Inflammatory macrophage treated with lipopolysaccharide for 4 hours (primary cell): ENCODE results near the gene NT5M.

Experiments
- DNase-seq: peaks from one replicate; pipeline ENCODE4 v3.0.0-alpha.2; 2020

The NT5M gene

DNA sequence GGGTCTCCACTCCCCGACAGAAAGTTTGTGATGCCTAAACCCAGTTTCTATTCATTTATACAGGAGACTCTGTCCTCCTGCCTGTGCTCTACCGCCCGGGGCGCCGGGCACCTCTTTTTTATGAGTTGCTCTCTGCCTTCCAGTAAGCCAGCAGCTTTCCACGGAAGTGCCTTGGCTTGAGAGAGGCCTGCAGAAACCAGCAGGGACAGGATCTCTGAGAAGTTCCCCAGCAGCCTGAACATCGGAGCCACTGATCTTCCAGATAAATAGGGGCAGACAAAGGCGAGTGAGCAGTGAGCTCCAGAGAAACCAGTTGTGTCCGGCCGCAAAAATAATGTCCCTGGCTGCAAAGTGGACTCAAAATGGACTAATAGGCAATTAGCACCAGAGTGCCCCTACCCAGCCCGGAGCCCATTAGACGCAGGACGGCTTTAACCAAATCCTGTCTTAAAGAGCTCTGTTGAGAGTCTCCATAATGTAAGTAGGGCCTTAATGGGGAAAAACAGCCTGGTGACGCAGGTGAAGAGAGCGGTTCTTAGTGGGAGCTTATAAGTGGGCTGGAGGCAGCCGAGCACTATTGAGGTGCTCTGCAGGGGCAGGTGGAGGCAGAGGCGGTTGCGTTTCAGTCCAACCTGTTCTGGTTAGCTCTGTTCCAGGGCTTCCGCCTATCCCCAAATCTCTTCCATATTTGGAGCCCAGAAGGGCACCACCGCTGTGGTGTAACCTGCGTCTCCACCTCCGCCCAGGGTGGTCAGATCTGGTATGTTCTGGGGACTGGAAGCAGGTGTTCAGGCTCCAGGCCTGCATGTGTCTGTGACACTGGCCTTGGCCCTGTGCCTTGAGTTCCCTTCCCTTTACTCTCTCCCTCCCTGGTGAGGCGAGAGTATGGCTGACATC is 74.1 kb downstream of the NT5M start:
- DNase-seq: no peak

GRCh38 chr17:17379197-17379991 is 76.2 kb downstream of the NT5M start:
- DNase-seq: peak; percentile 76

GRCh38 chr17:17380145-17380925 is 77.2 kb downstream of the NT5M start:
- DNase-seq: no peak

DNA sequence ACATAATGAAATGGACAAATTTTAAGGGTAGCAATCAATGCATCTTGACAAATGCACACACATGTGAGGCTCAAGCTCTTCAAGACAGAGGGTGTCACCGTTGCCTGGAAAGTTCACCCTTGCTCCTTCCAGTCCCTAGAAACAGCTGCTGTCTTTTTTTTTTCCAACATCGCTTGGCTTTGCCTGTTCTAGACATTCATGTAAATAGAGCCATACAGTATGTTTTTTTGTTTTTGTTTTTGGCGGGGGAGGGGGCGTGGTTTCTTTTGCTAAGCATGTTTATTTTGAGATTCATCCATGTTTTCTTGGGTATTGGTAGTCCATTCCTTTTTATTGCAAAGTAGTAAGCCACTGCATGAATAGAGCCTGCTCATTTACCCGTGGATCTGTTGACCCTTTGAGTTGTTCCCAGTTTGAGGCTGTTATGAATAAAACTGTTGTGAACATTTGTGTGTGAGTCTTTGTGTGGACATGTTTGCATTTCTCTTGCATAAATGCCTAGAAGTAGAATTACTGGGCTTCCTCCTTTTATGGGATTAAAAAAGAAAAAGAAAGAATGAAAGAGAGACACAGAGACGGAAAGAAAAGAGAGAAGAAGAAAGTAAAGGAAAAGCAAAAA is 78.4 kb downstream of the NT5M start:
- no peak for DNase-seq

DNA sequence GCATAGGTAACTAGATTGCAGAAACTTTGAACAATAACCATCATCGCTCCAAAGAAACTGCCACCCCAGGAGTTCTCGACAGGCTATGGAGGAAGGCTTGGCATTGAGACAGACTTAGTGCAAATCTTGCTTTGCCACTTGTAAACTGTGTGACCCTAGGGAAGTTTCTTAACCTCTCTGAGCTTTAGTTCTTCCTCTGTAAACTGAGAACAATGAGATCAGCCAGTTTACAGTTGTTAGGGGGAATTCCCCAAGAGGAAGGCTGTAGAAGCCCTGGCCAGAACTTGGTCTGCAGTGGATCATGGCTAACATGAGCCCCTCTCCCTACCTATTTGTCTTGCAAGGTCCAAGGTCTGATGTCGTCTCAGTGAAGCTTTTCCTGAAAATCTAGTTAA is 78.9 kb downstream of the NT5M start:
- peak; percentile 66 for DNase-seq

DNA sequence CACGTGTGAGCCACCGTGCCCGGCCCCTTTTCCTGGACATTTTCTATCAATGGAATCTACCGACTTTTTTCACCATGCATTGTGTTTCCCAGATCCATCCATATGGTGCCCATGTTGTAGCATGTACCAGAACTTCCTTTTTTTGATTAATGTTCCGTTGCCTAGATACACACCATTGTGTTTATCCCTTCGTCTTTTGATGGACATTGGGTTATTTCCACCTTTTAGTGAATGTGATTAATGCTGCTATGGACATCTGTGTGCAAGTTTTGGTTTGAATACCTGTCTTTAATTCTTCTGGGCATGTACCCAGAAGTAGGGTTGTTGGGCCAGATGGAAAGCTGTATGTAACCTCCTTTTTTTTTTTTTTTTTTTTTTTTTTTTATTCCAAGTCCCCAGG is 79.8 kb downstream of the NT5M start:
- peak; percentile 9 for DNase-seq

GRCh38 chr17:17383431-17384290 is 80.5 kb downstream of the NT5M start:
- peak; percentile 77 for DNase-seq

DNA sequence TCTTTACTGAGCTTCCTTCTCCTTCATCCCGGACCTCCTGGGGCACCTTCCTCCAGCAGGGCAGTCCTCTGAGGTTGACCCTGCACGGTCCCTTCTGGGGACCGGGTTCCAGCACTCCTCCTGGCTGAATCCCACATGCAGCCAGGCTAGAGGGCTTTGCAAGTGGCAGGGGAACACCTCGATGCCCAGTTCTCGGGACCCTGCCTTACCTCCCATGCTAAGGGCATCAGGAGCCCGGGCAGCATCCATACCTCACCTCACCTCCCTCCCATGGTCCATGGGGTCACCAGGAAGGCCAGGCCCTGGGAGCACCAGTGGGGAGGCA is 81.1 kb downstream of the NT5M start:
- DNase-seq: no peak

DNA sequence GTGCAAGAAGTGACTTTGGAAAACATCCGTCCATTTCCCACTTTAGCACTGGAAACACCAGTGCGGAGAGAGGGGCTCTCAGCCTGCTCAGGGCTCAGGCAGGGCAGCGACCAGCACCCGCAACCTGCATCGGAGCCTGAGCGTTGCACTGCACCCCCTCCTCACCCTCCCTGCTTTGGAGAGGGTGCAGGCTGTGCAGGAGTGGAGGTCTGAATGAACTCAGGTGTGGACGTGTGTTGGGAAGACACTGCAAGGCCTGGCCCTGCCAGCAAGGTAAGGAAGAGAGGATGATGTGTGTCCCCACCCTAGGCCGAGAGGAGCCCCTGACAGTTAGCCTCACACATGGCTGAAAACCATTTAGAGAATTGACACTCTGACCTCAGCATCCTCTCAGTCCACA is 81.8 kb downstream of the NT5M start:
- DNase-seq: no peak

GRCh38 chr17:17385491-17385890 is 82.3 kb downstream of the NT5M start:
- no peak for DNase-seq

GRCh38 chr17:17386094-17386800 is 83.1 kb downstream of the NT5M start:
- no peak for DNase-seq

- no peak for DNase-seq
These were observed 83.9 kb downstream of the NT5M start for GRCh38 chr17:17387017-17387497.

- peak; percentile 4 for DNase-seq
These were observed 84.6 kb downstream of the NT5M start for GRCh38 chr17:17387498-17388362.

DNA sequence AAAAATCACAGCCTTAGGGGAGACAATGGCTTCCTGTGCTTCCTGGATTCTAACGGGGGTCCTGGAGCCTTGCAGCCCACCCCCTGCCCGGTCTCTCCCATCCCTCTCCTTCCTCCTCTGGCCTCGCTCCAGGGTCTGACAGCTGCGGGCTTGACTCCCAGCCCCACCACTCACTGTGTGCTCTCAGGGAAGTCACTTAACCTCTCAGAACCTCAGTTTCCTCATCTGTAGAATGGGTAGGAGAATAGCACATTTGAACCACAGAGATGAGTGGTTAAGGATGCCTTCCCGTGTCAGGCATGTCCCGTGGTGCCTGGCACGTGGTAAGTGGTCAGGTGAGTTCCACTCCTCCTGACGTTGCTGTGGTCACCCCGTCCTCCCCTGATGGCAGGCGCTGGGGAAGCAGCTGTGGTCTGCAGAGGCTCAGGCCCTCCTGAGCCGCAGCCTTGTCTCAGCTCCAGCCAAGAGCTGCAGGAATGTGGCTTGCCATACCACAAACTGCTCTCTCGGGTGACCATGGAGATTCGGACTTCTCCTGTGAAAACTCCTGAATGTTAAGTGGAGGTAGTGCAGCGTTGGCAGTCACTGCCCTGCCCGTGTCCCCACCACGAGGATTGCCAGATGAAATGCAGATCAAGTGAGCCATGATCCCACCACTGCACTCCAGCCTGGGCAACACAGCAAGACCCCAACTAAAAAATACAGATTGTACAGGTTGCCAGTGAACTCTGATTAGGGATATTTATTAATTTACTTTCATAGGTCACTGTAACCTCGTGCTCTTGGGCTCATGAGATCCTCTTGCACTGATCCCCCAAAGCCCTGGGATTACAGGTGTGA is 85.7 kb downstream of the NT5M start:
- DNase-seq: no peak

GRCh38 chr17:17391668-17392370 is 88.6 kb downstream of the NT5M start:
- peak; percentile 15 for DNase-seq

- no peak for DNase-seq
These were observed 90.8 kb downstream of the NT5M start for GRCh38 chr17:17393976-17394375.

DNA sequence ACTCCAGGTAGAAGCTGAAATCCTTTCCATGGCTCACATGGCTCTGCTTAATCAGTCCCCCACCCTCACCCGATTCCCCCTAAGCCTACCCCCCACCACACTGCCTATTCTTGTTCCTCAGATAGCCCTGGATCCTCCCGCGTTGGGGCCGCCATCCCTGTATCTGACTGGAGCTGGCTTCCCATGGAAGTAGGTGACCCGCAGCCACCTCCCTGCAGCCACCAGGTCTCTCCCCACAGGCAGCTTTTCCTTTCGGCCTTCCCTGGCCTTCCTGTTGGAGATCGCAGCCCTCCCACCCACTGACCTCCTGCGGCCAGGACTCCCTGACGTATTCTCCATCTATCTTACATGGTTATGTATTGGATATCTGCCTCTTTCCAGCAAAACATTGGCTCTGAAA is 91.3 kb downstream of the NT5M start:
- DNase-seq: no peak

DNA sequence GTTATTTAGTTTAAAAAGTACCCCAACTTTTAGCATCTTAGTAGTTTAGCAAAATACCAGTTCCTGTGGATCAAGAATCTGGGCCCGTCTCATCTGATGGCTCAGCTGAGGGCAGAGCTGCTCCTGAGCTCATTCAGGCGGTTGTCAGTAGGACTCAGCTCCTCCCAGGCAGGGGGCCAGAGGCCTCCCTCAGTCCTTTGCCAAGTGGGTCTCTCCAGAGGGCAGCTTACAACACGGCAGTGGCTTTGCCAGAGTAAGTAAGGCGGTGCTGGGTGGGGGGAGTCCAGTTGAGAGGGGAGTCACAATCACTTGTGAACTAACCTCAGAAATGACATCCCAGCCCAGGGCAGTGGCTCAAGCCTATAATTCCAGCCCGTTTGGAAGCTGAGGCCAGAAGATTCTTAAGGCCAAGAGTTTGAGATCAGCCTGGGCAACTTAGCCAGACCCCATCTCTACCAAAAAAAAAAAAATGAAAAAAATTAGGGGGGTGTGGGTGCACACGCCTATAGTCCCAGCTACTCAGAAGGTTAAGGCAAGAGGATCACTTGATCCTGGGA is 92.2 kb downstream of the NT5M start:
- no peak for DNase-seq
